ENCODE data around the gene CCR9.

CCR9 gene

DNA sequence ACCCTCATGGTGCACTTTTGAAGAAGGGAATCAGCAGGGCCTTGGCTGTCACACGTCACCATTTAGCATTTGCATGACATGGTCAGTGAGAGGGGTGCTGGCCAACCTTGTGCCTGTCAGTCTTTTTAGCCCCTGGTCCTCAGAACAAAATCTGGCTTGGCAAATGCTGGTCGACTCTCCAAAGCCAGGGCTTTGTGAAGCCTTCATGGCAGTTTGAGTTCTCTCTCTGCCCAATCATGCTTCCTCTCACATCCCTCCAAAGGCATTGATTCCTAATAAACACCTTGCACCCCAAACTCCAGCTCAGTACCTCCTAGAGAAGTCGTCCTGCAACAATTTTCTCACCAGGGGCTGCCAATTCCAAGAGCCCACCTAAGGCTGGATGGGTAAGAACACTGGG, 19.4 kb downstream of the CCR9 start:
- Histone ChIP-seq H3K27ac (no peak overlapping the region), H3K4me3 (no peak overlapping the region)

DNA sequence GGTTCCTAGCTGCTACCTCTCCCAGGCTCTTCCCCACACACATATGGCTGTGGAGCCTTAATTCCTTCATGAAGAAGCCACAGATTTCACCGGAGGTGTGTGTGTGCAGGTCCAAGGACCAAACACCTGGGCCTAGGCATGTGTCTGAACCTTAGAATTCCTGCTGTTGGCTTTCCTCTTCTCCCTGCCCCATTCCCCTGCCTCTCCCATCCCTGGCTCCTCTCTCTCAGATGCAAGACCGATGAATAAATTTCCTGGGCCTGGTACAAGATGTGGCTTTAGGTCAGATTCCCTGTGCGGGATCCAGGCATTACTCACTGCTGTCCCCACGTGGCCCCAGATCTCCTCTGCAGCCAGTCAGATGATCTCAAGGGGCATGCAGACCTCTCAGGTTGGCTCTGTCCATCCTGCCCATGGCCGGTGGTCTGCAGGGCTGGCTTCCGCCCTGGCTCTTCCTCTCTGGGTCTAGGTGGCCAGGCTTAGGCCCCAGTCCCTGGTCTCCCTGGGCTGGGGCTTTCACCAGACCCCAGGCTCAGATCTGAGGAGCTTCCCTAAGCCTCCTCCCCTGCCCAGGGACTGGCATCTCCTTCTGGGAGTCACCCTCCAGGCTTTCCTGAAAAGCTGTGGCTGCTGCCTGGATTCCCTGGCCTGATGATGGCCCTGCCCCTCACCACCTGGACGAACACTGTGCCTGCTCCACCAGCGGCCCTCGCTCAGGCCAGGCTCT, 20.5 kb downstream of the CCR9 start:
- no peak overlapping the region for H3K4me3 ChIP-seq
- H3K27ac ChIP-seq, result peak overlapping the region in 2 of 21 experiments; percentile 19 to 31

DNA sequence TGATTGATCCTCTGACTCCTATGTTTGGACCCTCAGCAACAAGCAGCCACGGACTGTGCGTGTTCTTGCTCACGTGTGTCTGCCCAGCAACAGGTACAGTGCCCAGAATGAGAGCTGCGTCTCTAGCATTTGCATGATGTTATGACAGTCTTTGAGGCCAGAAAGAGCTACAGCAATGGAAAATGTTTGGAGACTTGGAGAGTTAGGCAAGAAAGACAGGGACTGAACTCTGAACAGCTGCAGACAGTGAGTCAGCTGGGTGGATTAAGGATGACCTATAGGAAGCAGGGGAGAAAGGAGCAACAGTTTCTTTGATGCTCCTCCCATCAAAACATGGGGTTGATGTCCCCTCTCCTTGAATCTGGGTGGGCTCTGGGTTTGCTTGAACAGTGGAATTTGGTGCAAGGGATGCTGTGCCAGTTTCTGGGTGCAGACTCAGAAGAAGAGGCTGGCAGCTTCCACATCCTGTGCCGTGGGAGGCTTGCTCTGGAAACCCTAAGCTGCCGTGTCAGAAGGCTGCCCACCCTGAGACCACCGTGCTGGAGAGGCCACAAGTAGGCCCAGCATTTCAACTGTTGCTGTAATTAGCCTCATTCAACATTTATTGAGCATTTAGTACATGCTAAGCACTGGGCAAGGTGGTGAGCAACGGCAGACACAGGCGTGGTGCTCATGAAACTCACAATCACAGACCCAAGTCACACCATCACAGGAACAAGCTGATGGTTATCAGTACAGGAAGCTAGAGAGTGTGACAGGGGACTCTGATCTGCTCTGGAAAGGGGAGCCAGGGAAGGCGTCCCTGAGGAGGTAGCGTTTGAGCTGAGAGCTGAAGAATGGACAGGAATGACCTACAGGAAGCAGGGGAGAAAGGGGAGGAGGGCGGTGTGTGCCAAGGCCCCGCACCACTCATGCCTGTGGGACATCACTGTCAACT, 21.7 kb downstream of the CCR9 start:
- peak overlapping the region in 2 of 21 experiments; percentile 31 for H3K27ac ChIP-seq
- H3K4me3 ChIP-seq, result no peak overlapping the region

DNA sequence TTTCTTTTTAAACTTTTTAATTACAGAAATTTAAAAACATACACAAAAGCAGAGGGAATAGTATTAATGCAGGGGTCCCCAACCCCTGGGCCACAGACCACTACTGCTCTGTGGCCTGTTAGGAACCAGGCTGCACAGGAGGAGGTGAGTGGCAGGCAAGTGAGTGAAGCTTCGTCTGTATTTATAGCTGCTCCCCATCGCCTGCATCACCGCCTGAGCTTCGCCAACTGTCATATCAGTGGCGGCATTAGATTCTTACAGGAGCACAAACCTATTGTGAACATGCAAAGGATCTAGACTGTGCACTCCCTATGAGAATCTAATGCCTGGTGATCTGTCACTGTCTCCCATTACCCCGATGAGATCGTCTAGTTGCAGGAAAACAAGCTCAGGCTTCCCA, 22.4 kb downstream of the CCR9 start:
- no peak overlapping the region for H3K4me3 ChIP-seq
- no peak overlapping the region for H3K27ac ChIP-seq

DNA sequence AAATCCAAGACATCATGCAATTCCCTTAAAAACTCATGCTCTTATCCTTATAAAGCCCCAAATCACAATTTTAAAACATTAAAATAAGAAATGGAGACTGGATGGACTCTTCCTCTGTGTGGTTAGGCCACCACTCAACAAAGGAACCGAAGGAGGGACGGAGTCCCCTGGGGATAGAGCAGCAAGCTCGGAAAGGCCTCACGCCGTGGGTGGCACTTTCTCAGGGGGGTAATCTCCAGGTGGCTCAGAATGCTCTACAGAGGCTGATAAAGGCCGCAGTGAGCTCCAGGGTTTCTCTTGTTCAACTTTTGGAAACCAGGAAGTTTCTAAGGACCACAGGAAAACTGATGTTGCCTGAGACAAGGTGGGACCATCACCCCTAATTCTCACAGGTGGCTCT, 23.2 kb downstream of the CCR9 start:
- no peak overlapping the region for H3K4me3 ChIP-seq
- no peak overlapping the region for H3K27ac ChIP-seq

DNA sequence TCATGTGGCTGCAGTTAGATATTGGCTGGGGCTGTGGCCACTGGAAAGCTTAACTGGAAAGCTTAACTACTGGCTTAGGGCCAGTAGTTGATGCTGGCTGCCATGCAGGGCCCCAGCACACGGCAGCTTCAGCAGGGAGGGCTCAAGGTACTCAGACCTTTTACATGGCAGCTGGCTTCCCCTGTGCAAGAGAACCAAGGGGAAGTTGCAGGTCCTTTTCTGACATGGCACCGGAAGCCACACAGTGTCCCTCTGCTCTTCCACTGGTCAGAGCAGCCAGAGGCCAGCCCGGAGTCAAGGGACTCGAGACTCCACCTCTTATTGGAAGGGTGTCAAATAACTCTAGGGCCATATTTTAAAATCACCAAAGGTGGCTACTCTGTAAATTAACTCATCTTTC, 24.5 kb downstream of the CCR9 start:
- H3K27ac ChIP-seq, result no peak overlapping the region
- no peak overlapping the region for H3K4me3 ChIP-seq

DNA sequence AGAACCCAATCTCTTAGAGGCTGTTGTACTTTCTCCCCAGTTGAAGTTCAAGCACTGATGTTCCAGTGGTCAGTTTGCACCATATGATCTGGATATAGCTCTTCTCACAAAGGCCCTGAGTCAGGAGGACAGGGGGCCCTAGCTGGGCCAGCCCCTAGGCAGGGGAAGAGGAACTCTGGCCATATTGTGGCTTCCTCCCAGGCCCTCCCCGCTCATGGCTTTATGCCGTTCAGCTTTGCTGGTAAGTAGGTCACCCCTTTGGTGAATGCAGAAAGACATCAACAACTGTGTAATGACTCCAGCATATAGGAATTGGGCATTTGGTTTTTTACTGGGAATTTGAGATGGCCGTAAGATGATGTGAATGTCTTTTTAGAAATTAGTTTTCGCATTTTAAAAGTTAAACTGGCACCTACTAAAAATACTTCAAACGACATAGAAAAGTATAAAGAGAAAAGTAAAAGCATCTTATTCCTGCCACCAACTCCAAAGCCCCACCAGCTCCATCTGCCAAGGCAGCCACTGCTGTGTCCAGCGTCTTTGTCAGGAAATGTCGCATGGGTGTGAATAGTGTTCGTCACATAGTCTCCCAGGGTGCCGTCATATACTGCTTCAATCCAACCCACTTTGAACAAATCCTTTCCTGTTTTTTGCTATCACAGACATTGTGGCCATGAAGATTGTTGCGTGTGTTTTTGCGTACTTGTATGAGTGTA, 25.3 kb downstream of the CCR9 start:
- H3K4me3 ChIP-seq, result no peak overlapping the region
- no peak overlapping the region for H3K27ac ChIP-seq

DNA sequence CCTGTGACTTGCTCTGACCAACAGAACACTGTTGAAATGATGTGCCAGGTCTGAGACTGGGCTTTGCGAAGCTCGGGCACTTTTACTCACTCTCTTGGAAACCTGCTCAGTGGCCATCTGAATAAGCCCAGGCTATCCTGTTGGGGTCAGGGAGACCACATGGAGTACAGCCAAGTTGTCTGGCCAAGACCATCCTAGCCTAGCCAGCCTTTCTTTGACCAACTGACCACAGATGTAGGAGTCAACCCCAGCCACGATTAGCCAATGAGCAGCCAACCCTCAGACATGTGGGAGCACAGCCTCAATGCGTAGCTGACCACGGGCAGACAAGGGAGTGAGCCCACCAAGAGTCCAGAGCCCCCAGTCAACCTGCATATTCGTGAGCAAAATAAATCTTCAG, 26.1 kb downstream of the CCR9 start:
- Histone ChIP-seq H3K27ac (no peak overlapping the region), H3K4me3 (no peak overlapping the region)

DNA sequence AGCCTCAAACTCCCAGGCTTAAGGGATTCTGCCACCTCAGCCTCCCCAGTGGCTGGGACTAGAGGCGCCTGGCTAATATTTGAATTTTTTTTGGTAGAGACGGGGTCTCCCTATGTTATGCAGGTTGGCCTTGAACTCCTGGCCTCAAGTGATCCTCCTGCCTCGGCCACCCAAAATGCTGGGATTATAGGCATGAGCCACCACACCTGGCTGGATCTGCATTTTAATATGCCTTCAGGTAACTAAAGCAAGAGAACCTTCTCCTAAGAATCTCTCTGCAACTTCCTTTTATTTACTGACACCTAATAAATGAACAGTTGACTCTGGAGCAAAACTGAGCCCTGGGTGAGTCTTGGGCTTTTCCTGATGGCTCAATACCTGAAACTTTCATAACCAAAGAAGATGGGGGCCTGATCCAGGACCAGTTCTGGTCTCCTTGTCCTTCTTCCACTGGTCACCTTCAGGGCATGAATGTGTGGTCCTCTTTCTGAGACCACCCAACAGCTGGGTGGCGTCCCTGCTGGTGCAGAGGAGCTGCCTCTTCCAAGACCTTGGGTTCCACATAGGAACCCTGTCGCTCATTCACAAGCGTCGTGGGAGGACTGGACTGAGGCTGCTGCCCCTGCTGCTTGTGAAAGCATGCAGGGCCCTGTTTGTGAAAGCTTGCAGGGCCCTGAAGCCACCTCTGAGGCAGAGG, 28.2 kb downstream of the CCR9 start:
- Histone ChIP-seq H3K27ac (no peak overlapping the region), H3K4me3 (no peak overlapping the region)

DNA sequence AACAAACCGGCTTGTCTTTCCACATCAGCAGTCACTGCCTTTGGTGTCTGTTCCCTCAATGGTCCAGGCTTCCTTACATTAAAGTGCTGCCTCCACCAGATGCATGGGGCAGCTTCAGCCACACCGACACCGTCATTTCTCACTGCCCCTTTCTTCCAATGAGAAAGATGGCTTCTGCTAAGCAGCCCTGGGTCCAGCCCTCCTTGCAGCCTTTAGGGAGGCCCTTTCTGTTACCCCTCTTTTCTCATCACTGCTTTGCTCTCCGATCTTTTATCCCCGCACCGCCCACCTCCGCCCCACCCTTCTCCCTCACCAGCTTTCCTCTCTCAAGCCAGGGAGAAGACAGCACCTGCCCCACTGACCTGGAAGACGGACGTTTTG, 28.7 kb downstream of the CCR9 start:
- Histone ChIP-seq H3K27ac (no peak overlapping the region), H3K4me3 (no peak overlapping the region)

DNA sequence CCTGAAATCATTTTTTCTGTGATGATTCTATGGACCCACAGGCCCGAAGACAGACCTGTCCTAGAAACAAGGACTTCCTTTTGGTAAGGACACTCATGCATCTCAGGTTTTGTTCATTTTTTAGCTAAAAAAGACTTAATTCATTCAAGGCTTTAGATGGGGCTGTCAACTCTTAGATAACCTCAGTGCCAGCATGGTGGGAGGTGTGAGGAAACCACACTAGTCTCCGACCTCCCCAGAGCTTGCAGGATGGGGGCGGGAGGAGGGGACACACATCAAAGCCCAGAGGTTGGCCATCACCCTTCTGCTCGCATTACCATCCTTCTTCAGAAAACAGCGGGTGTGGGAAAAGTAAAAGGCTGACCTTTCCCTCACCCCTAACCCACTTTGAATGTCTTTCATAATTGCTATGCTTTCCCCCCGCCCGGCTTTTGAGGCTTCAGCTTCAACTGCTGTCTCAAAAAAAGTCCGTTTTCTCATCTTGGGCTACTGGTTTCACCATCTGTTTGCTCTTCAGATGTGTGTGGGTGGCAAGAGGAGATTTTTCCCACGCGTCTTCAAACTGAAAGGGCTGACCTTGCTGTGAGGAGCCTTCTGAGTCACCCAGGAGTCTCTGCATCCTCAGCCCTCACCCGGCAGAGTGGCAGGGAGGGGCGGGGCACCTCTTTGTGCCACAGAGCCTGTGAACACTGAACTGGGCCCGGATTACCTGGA, 29.3 kb downstream of the CCR9 start:
- no peak overlapping the region for H3K4me3 ChIP-seq

DNA sequence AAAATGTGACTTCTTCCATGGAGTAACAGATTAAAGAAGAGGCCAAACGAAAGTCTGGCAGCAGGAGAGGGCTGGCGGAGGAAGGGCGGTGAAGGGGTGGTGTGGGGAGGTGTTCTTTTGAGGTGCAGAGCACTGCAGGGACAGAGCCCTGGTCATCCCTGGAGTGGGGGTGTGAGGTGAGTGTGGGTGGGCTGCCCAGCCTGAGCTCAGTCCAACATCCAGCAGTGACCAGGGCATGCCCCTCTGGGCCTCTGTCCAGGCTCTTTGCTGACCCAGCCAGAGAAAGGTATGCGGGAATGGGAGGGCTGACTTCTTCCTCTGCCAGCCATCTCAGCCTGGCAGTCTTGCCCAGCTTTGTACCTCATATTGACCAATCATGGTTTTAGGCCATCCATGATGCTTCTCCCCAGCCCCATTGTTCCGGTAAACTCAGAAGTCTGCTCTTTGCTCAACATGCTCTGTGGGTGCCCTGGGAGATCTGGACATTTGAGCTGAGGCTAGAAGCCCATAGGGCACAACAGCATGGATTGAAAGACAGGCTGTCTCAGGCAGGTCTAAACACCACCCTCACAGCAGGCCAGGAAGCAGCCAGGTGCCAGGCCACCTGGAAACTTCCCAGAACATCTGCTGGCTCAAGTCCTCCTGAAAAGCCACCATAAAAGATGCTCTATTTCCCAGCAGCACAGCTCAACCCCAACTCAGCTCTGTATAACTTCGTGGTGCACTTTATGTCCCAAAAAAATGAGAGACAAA, 31.0 kb downstream of the CCR9 start:
- no peak overlapping the region for H3K27ac ChIP-seq
- H3K4me3 ChIP-seq, result no peak overlapping the region

More for the DNA sequence above, 29.3 kb downstream of the CCR9 start:
- peak overlapping the region in 1 of 21 experiments; percentile 20 for H3K27ac ChIP-seq

DNA sequence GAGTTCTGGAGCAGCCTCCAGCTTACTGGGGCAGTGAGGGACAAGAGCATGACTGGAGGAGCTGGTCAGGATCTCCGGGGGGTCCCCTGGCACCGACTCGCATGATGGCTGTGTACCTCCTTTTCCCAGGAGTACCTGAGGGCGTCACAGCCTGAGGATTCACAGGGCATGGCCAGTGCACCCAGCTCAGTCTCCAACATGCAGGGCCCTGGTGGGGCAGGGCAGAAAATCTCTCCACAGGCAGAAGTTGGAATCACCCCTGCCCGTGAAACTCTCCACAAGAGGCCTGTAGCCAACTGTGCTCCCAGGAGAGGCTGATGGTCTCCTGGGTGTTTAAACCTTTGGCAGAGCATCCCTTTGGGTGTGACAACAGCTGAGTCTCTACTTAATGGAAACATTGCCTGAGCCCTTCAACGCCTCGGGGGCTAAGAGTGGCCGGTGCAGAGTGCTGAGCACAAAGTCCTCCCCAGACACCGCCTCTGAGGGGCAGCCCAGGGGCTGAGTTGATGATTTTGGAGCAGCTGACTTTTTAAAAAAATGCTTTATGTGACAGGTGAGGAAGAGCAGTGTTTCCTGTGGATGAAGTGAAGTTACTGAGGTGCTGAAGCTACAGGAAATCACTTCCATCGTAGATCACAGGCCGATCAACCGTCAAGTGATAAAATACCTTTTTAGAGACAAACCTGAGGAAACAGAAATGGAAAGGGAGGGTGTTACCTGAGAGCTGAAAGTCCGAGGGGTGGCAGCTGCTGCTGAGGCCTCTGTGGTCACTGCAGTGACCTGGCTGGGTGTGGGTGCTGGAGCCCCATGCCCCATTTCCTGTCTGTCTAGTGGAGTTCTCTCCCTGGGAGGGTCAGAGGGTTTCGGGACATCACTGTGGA, 35.1 kb downstream of the CCR9 start:
- Histone ChIP-seq H3K27ac (no peak overlapping the region), H3K4me3 (no peak overlapping the region)

DNA sequence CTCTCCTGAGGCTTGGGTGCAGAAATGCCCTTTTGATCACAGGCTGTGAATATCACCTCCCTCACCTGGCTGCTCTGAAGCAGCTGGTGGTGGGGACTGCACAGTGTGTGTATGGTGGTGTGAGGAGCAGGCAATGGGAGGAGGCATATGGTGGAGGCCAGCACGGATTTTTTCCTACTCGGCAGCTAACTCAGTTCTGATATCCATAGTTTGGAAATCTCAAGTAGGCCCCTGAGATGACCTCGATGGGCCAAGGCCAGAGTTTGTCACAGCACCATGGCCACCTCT, 35.6 kb downstream of the CCR9 start:
- no peak overlapping the region for H3K4me3 ChIP-seq
- H3K27ac ChIP-seq, result no peak overlapping the region

DNA sequence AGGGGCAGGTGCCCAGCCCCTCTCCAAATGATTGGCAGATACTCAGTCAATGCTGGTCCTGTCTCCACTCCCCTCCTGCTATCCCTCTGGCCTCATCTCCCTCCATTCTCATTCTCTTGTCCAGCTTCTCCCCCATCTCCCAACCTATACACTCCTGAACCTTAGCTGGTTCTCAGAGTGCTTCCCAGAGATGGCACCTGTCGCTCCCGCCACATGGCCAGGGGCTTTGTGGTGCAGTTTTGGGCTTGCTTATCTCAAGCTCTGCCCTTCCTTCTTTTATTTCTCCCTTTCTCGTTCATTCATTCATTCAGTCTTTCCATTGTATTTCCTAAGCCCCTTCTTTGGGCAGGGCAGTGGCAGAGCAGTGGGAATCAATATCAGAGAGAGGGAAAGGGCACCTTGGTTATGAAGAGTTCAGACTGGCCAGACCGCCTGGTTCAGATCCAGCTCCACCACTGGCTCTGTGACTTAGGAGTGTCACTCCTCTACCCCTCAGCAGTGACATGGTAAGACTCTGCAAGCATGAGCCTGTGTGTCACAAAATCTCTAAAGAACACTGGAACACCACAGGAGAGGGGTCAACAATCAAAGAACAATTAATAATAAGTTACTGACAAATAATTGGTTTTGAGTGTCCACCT, 36.7 kb downstream of the CCR9 start:
- Histone ChIP-seq H3K27ac (no peak overlapping the region), H3K4me3 (no peak overlapping the region)

DNA sequence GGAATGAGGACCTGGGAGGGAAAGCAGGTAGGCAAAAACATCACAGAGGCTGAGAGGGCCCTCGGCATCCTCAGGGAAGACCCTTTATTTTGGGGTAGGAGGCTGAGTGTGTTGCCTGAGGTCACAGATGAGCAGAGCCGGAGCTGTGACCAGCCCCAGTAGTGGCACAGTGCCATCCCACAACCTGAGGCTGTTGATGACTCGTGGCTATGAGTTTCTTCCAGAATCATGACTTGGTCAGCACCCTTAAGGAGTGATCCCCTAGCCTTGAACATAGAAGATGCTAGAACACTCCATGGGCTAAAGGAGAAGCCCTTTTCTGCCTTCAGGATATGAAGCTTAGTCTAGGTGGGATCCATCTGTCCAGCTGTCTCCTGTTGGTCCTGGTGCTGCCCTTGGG, 37.4 kb downstream of the CCR9 start:
- no peak overlapping the region for H3K27ac ChIP-seq
- H3K4me3 ChIP-seq, result no peak overlapping the region

DNA sequence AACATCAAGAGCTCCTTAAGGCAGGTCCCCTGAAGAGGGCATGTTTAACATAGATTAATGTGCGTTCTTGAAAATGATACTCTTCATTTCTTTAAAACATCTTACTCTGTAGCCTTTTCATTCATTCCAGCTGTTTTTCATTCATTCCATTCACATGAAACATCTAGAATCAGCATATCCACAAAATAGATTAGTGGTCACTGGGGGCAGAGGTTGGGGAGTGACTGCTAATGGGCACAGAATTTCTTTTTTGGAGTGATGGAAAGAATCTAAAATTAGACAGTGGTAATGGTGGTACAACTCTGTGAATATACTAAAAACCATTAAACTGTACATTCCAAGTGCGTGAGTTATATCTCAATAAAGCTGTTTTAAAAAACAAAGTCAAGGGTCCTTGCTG, 41.5 kb downstream of the CCR9 start:
- Histone ChIP-seq H3K4me3 (no peak overlapping the region), H3K27ac (no peak overlapping the region)

All from skin epidermis (tissue), 12 donors.